A673 (cell line): Measurements from ENCODE around the gene FBN3.

Experiments
- EZH2 ChIP-seq: fragments of 200-600 bp; sonication (generic); IDR thresholded peaks from 2 replicates; pipeline ENCODE4 v1.6.1; 2017; ENCODE audit warnings: borderline replicate concordance, low read depth, mild to moderate bottlenecking, mixed read lengths, antibody characterized with exemption, low read length; ENCODE audit not compliant: poor library complexity, severe bottlenecking
- TF ChIP-seq, protein P1 (sequence below): fragments of 300-800, 200-600 bp; sonication (generic); conservative IDR thresholded peaks from 2 replicates; pipeline ENCODE4 v1.5.1; 2017; ENCODE audit warnings: low read depth, mild to moderate bottlenecking, antibody characterized with exemption, low read length, moderate library complexity, mixed read lengths

GRCh38 chr19:8135946-8136618, 13.3 kb downstream of the FBN3 start:
- TF ChIP-seq, protein P1, sequence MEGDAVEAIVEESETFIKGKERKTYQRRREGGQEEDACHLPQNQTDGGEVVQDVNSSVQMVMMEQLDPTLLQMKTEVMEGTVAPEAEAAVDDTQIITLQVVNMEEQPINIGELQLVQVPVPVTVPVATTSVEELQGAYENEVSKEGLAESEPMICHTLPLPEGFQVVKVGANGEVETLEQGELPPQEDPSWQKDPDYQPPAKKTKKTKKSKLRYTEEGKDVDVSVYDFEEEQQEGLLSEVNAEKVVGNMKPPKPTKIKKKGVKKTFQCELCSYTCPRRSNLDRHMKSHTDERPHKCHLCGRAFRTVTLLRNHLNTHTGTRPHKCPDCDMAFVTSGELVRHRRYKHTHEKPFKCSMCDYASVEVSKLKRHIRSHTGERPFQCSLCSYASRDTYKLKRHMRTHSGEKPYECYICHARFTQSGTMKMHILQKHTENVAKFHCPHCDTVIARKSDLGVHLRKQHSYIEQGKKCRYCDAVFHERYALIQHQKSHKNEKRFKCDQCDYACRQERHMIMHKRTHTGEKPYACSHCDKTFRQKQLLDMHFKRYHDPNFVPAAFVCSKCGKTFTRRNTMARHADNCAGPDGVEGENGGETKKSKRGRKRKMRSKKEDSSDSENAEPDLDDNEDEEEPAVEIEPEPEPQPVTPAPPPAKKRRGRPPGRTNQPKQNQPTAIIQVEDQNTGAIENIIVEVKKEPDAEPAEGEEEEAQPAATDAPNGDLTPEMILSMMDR = no peak
- no peak for TF ChIP-seq EZH2
